Ishikawa (cell line): ENCODE measurements around the gene BBLN.

Experiments
- CEBPB ChIP-seq: IDR thresholded peaks from 2 replicates; pipeline ENCODE4 v1.6.1; 2012
- CREB1 ChIP-seq: IDR thresholded peaks from 2 replicates; pipeline ENCODE4 v1.6.1; 2012; ENCODE audit warnings: low read depth
- EGR1 ChIP-seq: IDR thresholded peaks from 2 replicates; pipeline ENCODE4 v1.6.1; 2012
- EP300 ChIP-seq: IDR thresholded peaks from 2 replicates; pipeline ENCODE4 v1.6.1; 2012; ENCODE audit warnings: borderline replicate concordance
- FOXM1 ChIP-seq: IDR thresholded peaks from 2 replicates; pipeline ENCODE4 v1.6.1; 2012; ENCODE audit warnings: low read depth, borderline replicate concordance
- MAX ChIP-seq: IDR thresholded peaks from 2 replicates; pipeline ENCODE4 v1.6.1; 2012
- NFIC ChIP-seq: IDR thresholded peaks from 2 replicates; pipeline ENCODE4 v1.6.1; 2012
- RAD21 ChIP-seq: IDR thresholded peaks from 2 replicates; pipeline ENCODE4 v1.6.1; 2012; ENCODE audit warnings: low read depth
- REST ChIP-seq: IDR thresholded peaks from 2 replicates; pipeline ENCODE4 v1.6.1; 2012; ENCODE audit warnings: low read depth, mild to moderate bottlenecking
- TAF1 ChIP-seq: IDR thresholded peaks from 2 replicates; pipeline ENCODE4 v1.6.1; 2012; ENCODE audit warnings: low read depth, mild to moderate bottlenecking
- TCF12 ChIP-seq: IDR thresholded peaks from 2 replicates; pipeline ENCODE4 v1.6.1; 2012; ENCODE audit warnings: low read depth
- TEAD4 ChIP-seq: IDR thresholded peaks from 2 replicates; pipeline ENCODE4 v1.6.1; 2012
- USF1 ChIP-seq: IDR thresholded peaks from 2 replicates; pipeline ENCODE4 v1.6.1; 2012
- YY1 ChIP-seq: IDR thresholded peaks from 2 replicates; pipeline ENCODE4 v1.6.1; 2012; ENCODE audit warnings: low read depth
- ZBTB7A ChIP-seq: IDR thresholded peaks from 2 replicates; pipeline ENCODE4 v1.6.1; 2012; ENCODE audit warnings: low read depth

Gene BBLN

GRCh38 chr9:128185979-128186965, 26.2 kb downstream of the BBLN start:
- TF ChIP-seq FOXM1 (no peak), MAX (no peak), REST (no peak), EP300 (no peak), TEAD4 (no peak), CREB1 (no peak), ZBTB7A (no peak), RAD21 (no peak), CEBPB (no peak), TCF12 (no peak), EGR1 (no peak), YY1 (no peak), USF1 (no peak), NFIC (no peak)

- TF ChIP-seq TCF12: no peak
- no peak for TF ChIP-seq USF1
- TF ChIP-seq NFIC: no peak
- TF ChIP-seq TEAD4: no peak
- TF ChIP-seq CEBPB: no peak
- TF ChIP-seq YY1: no peak
- no peak for TF ChIP-seq RAD21
- TF ChIP-seq ZBTB7A: no peak
- no peak for TF ChIP-seq EGR1
- TF ChIP-seq MAX: no peak
- no peak for TF ChIP-seq REST
- no peak for TF ChIP-seq CREB1
Observed at GRCh38 chr9:128187361-128187760, 27.3 kb downstream of the BBLN start.

- TF ChIP-seq FOXM1 (no peak), CREB1 (no peak), CEBPB (no peak), RAD21 (no peak), NFIC (no peak), TCF12 (no peak), ZBTB7A (no peak)
Observed at GRCh38 chr9:128188209-128188608, 28.1 kb downstream of the BBLN start.

GRCh38 chr9:128190013-128190412, 29.9 kb downstream of the BBLN start:
- TF ChIP-seq FOXM1: no peak
- no peak for TF ChIP-seq MAX
- no peak for TF ChIP-seq EGR1
- no peak for TF ChIP-seq ZBTB7A

- TF ChIP-seq REST (no peak), CREB1 (no peak), TEAD4 (no peak), USF1 (no peak), TAF1 (no peak), YY1 (no peak), MAX (no peak), EP300 (no peak), ZBTB7A (no peak), EGR1 (no peak), TCF12 (no peak), FOXM1 (no peak)
Observed at GRCh38 chr9:128190516-128191405, 30.7 kb downstream of the BBLN start.
